CD4-positive, alpha-beta T cell treated with Interferon gamma for 1 hour (primary cell): ENCODE results near the gene USP47.

ENCODE experiments used
- DNase-seq: peaks from one replicate; pipeline ENCODE4 v3.0.0-alpha.2; 2020

Gene USP47

DNA sequence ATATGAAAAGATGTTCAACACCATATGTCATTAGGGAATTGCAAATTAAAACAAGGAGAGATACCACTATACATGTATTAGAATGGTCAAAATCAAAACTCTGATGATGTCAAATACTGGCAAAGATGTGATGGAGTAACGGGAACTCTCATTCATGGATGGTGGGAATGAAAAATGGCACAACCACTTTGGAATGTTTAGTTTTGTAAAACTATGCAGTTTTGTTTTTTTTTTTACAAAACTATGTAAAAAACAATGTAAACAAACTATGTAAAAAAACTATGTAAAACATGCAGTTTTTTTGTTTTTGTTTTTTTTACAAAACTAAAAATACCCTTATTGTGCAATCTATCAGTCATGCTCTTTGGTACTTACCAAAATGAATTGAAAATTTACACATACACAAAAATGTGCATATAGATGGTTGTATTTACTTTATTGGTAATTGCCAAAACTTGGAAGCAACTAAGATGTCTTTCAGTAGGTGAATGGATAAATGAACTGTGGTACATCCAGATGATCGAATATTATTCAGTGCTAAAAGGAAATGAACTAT is 5.0 kb upstream of the USP47 start:
- no peak for DNase-seq

GRCh38 chr11:11839718-11840117 is 2.1 kb upstream of the USP47 start:
- no peak for DNase-seq

DNA sequence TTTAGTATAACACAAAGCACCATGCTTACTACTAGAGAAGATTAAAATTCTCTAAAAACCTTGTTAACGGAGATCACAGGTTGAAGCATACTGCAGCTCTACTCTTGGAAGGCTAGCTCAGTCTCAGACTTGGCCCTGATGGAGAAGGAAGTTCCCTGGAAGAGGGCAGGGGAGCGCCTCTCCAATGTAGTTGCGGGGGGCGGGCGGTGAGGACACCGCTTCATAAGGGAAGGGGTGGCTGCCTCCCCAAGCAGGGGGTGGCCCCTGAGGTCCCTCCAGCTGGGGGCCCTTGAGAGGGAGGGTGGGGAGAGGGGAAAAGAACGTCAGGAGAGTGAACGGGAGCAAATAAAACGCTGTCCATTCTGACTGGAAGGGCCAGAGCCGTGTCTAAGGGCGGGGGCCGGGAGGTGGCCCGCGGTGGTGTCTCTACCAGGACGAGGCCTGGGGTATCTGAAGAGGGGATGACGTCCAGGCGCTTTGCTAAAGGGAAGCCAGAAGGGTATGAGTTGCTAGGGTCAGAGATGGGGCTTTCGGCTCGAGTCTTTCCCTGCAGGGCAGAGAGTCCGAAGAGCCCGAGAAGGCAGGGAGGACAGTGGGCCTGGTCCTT is 553 bp upstream of the USP47 start:
- DNase-seq = peak; percentile 11

DNA sequence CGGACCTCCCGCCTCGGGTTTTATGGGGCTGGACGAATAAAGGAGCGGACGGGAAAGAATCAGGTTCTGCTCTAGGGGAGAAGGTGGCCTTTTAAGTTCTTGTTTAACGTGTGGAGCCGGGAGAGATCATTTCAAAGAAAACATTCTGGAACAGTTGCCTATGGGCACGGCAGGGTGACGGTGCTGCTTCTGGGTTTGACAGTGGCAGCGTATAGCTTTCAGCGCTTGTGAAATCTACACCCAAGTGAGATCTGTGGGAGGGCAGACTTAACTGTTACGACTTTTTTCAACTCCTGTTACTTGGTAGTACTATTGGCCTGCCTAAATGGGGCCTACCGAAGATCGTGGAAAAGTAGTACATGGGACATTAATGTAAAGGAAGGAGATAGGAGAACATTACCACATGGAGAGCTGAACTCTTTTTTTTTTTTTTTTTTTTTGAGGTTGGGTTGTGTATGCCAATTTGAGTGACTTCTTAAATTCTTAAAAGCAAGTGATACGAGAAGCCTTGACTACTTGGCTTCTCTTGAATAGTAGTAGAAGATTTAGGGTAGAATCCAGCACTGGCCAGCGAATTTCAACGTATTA is 743 bp downstream of the USP47 start:
- DNase-seq = peak; percentile 59

- no peak for DNase-seq
Measured at GRCh38 chr11:11843211-11843621, 1.4 kb downstream of the USP47 start.

DNA sequence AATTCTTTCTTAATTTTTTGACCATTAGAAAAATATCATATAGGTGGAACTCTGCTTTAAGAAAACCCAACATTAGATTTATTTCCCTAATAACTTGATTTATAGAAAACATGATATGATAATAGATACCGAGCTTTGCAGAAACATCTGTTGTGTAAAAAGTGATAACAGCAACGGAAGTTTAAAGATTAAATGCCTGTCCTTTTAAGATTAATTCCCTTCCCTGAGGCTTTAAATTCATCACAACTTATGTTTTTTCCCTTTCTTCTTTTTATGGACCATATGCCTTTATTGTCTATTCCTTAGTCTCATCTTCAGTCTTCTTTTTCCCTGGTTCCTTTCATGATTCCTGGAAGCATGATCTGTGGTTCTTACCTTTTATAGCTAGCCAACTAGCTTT is 1.9 kb downstream of the USP47 start:
- DNase-seq = no peak

GRCh38 chr11:11844272-11844671 is 2.5 kb downstream of the USP47 start:
- no peak for DNase-seq

- no peak for DNase-seq
Measured at GRCh38 chr11:11845071-11845470, 3.3 kb downstream of the USP47 start.

DNA sequence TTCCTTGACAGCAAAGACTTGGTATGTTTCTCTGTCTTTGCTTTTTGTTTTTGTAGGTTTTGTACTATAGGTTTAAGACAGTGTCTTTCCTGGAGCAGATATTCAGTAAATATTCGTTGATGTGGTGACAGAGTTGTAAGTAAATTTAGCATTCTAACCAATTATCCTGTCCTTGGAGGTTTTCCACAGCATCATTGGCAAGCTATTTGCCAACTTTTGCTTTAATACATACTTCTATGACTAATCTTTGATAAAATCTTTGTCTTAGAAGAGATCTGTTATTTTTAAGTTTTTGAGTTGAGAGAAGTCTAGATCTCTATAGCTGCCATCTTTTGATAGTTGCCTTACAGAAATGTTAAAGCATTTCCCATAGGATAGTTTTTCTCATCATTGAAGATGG is 3.8 kb downstream of the USP47 start:
- no peak for DNase-seq

GRCh38 chr11:11847082-11847481 is 5.3 kb downstream of the USP47 start:
- no peak for DNase-seq

GRCh38 chr11:11848891-11849746 is 7.3 kb downstream of the USP47 start:
- peak; percentile 58 for DNase-seq

DNA sequence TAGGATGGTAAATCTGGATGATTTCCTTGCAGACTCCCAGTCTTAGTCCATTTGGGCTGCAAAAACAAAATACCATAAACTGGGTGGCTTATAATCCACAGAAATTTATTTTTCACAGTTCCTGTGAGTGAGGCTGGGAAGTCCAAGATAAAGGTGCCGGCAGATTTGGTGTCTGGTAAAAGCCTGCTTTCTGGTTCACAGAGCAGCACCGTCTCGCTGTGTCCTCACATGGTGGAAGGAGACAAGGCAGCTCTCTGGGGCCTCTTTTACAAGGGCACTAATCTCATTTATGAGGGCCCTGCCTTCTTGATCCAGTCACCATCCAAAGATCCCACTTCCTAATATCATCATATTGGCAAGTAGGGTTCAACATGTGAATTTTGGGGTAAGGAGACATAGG is 8.9 kb downstream of the USP47 start:
- no peak for DNase-seq

GRCh38 chr11:11856638-11857037 is 14.9 kb downstream of the USP47 start:
- no peak for DNase-seq

GRCh38 chr11:11857769-11858168 is 16.0 kb downstream of the USP47 start:
- DNase-seq = no peak

DNA sequence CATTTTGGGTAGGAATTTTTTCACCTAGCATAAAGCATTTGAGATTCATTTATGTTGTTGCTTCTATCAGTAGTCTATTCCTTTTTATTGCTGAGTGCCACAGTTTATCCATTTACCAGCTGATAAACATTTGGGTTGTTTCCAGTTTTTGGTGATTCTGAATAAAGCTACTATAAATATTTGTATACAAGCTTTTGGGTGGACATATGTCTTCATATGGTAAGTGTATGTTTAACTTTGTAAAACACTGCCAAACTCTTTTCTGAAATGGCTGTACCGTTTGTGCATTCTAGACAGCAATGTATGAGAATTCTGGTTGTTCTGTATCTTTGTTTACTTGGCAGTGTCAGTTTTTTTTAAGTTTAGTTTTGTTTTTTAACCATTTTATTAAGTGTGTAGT is 16.9 kb downstream of the USP47 start:
- DNase-seq = no peak

GRCh38 chr11:11860103-11860979 is 18.6 kb downstream of the USP47 start:
- no peak for DNase-seq

DNA sequence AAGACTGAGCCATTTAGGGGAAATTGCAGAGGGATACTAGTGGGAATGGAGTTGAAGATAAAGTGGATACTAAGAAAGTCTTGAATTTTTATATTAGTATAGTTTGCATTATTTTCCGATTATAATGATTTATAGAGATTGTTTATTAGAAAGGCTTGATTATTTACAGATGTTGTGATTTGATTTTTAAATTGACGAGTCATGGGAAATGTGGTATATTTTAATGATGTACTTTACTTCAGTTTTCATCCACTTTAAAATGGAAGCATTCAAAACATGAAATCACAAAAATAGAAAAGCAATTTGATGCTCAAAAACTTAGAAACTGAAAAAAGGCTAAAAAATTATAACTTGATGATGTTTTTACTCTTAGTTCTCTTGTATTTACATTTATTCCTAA is 21.2 kb downstream of the USP47 start:
- DNase-seq = no peak

GRCh38 chr11:11864332-11864731 is 22.6 kb downstream of the USP47 start:
- DNase-seq = no peak

DNA sequence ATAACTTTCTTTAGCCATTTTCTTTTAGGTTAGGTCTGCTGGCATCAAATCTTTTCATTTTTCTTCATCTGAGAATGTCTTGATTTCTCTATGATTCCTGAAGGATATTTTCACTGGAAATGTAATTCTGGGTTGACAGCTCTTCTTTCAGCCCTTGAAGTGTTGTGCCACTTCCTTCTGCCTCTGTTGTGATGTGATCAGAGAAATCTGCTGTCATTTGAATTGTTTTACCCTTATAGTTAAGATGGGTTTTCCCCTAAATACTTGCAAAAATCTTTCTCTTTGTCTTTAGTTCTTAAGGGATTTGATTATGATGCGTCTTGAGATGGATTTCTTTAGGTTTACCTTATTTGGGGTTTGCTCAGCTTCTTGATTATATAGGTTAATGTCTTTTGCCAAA is 23.0 kb downstream of the USP47 start:
- DNase-seq = no peak

GRCh38 chr11:11865449-11865848 is 23.7 kb downstream of the USP47 start:
- no peak for DNase-seq

DNA sequence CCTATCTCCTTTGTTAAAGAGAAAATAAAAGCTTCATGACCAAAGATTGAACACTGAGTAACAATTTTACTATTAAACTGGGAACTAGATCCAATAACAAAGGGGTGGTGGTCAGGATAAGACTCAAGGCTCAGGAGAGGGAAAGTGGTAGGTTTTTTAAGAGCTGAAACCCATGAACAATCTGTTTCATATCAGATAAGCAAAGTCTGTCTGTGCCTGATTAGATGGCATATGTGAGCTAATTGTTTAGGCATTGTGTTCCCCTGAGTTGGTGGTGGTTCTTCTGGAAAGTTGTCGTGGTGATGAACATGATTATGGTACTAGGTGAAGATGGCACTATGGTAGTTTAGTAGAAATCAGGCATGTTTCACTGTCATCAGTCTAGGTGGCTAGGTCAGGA is 24.4 kb downstream of the USP47 start:
- no peak for DNase-seq

- no peak for DNase-seq
Measured at GRCh38 chr11:11867720-11868119, 25.9 kb downstream of the USP47 start.

- no peak for DNase-seq
Measured at GRCh38 chr11:11871991-11872401, 30.2 kb downstream of the USP47 start.
